Uterus (tissue), 4 donors: Measurements from ENCODE around the gene SF3B3. TPM values are rescaled to one million over a fixed set of nuclear protein-coding genes. Genes with fewer than 3 reads are reported as not detected.

Experiments
- DNase-seq, 2 donors: peaks; one replicate each; pipeline ENCODE4 v3.0.0-alpha.2; 2019 to 2020
- H3K27ac ChIP-seq, 2 donors: fragments of 200-600 bp; sonication (generic); 1 replicate in 1 of 2; 2 replicates in 1 of 2; pipeline ENCODE4 v1.5.1; 2016 to 2018
- H3K27me3 ChIP-seq, 2 donors: fragments of 200-600 bp; sonication (generic); one replicate each; pipeline ENCODE4 v1.5.1; 2018 to 2019; ENCODE audit warnings: control low read depth in 1 of 2
- H3K36me3 ChIP-seq, 2 donors: fragments of 200-600 bp; sonication (generic); one replicate each; pipeline ENCODE4 v1.5.1; 2019; ENCODE audit warnings: control low read depth in 1 of 2
- H3K4me1 ChIP-seq, 2 donors: fragments of 200-600 bp; sonication (generic); one replicate each; pipeline ENCODE4 v1.5.1; 2018 to 2019; ENCODE audit warnings: control low read depth in 1 of 2
- H3K4me3 ChIP-seq, 2 donors: fragments of 200-600 bp; sonication (generic); 1 replicate in 1 of 2; 2 replicates in 1 of 2; pipeline ENCODE4 v1.5.1; 2018 to 2019; ENCODE audit warnings: mild to moderate bottlenecking in 1 of 2
- H3K9me3 ChIP-seq, 2 donors: fragments of 200-600 bp; sonication (generic); one replicate each; pipeline ENCODE4 v1.5.1; 2019; ENCODE audit warnings: control low read depth in 1 of 2
- CTCF ChIP-seq, 4 experiments: fragments of 200-600 bp in 2 of 4; fragments of 450-650 bp in 2 of 4; sonication (generic) in 2 of 4; IDR thresholded peaks; one replicate each; pipeline ENCODE4 v1.5.1; 2016 to 2019; ENCODE audit warnings: antibody characterized with exemption in 4 of 4, mild to moderate bottlenecking in 2 of 4, moderate library complexity in 1 of 4
- POLR2A ChIP-seq, 2 donors: fragments of 450-650 bp; IDR thresholded peaks; one replicate each; pipeline ENCODE4 v1.6.1; 2016; ENCODE audit warnings: antibody characterized with exemption in 2 of 2, mild to moderate bottlenecking in 1 of 2, moderate library complexity in 1 of 2
- intact Hi-C: fragments of 100-400 bp; cut with DNase I; formaldehyde crosslinking; loops from one replicate; pipeline ENCODE4 v1.15.1; 2023; ENCODE audit warnings: low total_unique reads
- total RNA-seq, 4 donors: library from RNA; depleted of rRNA in 3 of 4; stranded (reverse); fragments of >200 nt in 3 of 4; gene quantifications; one replicate each; pipeline versions ENCODE4 v1.1.0 to v1.2.4, GENCODE V29; 2014 to 2023
- donor health status: DM: yes; HTN: yes; CAD: no.

The SF3B3 gene
- total RNA-seq, 4 donors from 2014 or later: 24.3 to 244 (median 145) TPM

GRCh38 chr16:70601576-70602575 is 78.3 kb downstream of the SF3B3 start:
- Histone ChIP-seq H3K36me3 (no peaks in the 10 kb centered on the region), H3K4me3 (no peak overlapping the region), H3K9me3 (no peaks in the 10 kb centered on the region), H3K27me3 (no peaks in the 10 kb centered on the region), H3K27ac (no peak overlapping the region), H3K4me1 (no peaks in the 10 kb centered on the region)
- TF ChIP-seq CTCF (IDR thresholded peaks at IDR 0.05): no peak
- no peak for TF ChIP-seq POLR2A (IDR thresholded peaks at IDR 0.05)
- DNase-seq: no peak
- intact Hi-C loops: no loop called here

GRCh38 chr16:70602831-70603230 is 79.2 kb downstream of the SF3B3 start:
- DNase-seq: no peak
- no peaks in the 10 kb centered on the region for H3K9me3 ChIP-seq
- no peaks in the 10 kb centered on the region for H3K27me3 ChIP-seq
- no peak for TF ChIP-seq POLR2A (IDR thresholded peaks at IDR 0.05)
- TF ChIP-seq CTCF (IDR thresholded peaks at IDR 0.05): no peak
- H3K27ac ChIP-seq: no peak overlapping the region
- H3K36me3 ChIP-seq: no peaks in the 10 kb centered on the region
- no peak overlapping the region for H3K4me3 ChIP-seq
- intact Hi-C loops: no loop called here
- no peaks in the 10 kb centered on the region for H3K4me1 ChIP-seq

- H3K4me3 ChIP-seq: no peak overlapping the region
- no peak for DNase-seq
- intact Hi-C loops: no loop called here
- H3K9me3 ChIP-seq: no peaks in the 10 kb centered on the region
- no peaks in the 10 kb centered on the region for H3K4me1 ChIP-seq
- H3K36me3 ChIP-seq: no peaks in the 10 kb centered on the region
- H3K27ac ChIP-seq: no peak overlapping the region
- H3K27me3 ChIP-seq: no peaks in the 10 kb centered on the region
- TF ChIP-seq CTCF (IDR thresholded peaks at IDR 0.05): no peak
- TF ChIP-seq POLR2A (IDR thresholded peaks at IDR 0.05): no peak
These were observed 81.0 kb downstream of the SF3B3 start for GRCh38 chr16:70604407-70605282.

- Histone ChIP-seq H3K4me3 (no peak overlapping the region), H3K4me1 (no peaks in the 10 kb centered on the region), H3K9me3 (no peaks in the 10 kb centered on the region), H3K27ac (no peak overlapping the region), H3K27me3 (no peaks in the 10 kb centered on the region), H3K36me3 (no peaks in the 10 kb centered on the region)
- intact Hi-C loops: no loop called here
- no peak for DNase-seq
- TF ChIP-seq CTCF (IDR thresholded peaks at IDR 0.05): no peak
- TF ChIP-seq POLR2A (IDR thresholded peaks at IDR 0.05): no peak
These were observed 81.7 kb downstream of the SF3B3 start for GRCh38 chr16:70605283-70605657.
